Pulmonary artery endothelial cell (primary cell): Measurements from ENCODE around the gene TP53. TPM values are rescaled to one million over a fixed set of nuclear protein-coding genes. Genes with fewer than 3 reads are reported as not detected.
A peak's percentile ranks its signal among the peaks of the same experiment; 100 is the strongest.
"Not testable (repeated sequence)": the region's sequence is repeated elsewhere in the genome, so short reads cannot be mapped to it uniquely, and the experiment has no call there.

Source experiments
- DNase-seq: peaks from one replicate; pipeline ENCODE4 v3.0.0-alpha.2; 2011; ENCODE audit warnings: low read depth, low spot score
- total RNA-seq: library from RNA; depleted of rRNA; stranded (reverse); fragments of >200 nt; gene quantifications from 2 replicates; pipeline ENCODE4 v1.2.3, GENCODE V29; 2014

Gene TP53
- total RNA-seq, 1 donor from 2014 or later = 53.7 TPM

- DNase-seq = no peak
These were observed 54.8 kb downstream of the TP53 start for GRCh38 chr17:7632492-7632894.

GRCh38 chr17:7631398-7632380 lies 55.6 kb downstream of the TP53 start:
- DNase-seq = no peak

DNA sequence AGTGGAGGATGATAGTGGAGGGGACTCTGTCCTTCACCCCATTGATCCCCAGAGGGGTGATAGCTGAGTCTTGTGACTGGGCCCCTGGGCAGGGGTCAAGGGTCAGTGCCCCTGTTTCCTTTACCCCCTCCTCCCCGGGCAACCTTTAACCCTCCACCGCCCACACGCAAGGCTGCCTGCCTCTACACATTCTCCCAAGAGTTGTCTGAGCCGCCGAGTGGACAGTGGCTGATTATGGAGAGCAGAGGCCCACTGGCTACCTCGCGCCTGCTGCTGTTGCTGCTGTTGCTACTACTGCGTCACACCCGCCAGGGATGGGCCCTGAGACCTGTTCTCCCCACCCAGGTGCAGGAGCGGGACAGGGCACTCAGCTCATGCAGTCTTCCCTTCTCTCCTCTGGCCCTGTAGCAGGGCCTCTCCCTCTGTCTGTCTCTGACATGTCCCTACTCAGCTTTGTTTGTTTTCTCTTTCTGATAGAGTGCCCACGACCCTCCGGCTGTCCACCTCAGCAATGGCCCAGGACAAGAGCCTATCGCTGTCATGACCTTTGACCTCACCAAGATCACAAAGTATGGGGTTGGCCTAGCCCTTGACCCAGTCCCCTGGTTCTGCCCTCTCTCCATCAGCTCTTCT lies 57.2 kb downstream of the TP53 start, which contains the start of gene SHBG:
SHBG (plus strand) TSS at position 197 of the 633 bp plus-strand sequence; CDS start at position 235, 38 bp downstream.
- no peak for DNase-seq

GRCh38 chr17:7627250-7628121 lies 59.8 kb downstream of the TP53 start, which contains the start of gene SAT2:
Gene SAT2, minus strand, starts transcription at chr17:7627821. Its CDS starts 186 bp downstream, at chr17:7627635.
- DNase-seq = peak; percentile 75

DNA sequence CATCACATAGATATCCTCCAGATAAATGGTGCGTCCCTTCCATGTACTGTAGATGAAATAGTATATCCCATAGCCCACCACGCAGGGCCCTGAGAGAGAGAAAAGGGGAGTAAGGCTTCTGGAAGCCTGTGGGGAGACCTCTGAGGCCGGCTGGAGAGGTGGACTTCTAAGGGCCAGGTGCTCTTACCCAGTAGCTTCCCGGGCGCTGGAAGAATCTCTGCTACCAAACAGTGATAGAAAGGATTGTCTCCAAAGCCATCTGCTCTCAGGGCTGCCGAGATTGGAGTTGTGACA lies 60.4 kb downstream of the TP53 start:
- DNase-seq = no peak

- DNase-seq = no peak
These were observed 61.0 kb downstream of the TP53 start for GRCh38 chr17:7626307-7626706.

- DNase-seq = not testable (repeated sequence)
These were observed 61.5 kb downstream of the TP53 start for GRCh38 chr17:7625749-7626148.

DNA sequence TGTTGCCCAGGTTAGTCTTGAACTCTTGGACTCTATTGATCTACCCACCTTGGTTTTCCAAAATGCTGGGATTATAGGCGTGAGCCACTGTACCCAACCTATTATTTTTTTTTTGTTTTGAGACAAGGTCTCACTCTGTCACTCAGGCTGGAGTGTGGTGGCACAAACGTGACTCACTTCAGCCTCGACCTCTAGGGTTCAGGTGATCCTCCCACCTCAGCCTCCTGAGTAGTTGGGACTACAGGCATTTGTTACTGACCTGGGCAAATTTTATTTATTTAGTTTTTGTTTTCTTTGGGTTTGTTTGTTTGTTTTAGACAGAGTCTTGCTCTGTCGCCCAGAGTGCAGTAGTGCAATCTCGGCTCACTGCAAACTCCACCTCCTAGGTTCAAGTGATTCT lies 63.6 kb downstream of the TP53 start:
- no peak for DNase-seq

GRCh38 chr17:7620835-7621234 lies 66.5 kb downstream of the TP53 start:
- DNase-seq = no peak

- no peak for DNase-seq
These were observed 68.7 kb downstream of the TP53 start for GRCh38 chr17:7618608-7619007.

Other genes starting within 250 kb of the TP53 start
- 0.42 and 0.73 TPM in 2 replicates for gene FGF11, start 248.0 kb downstream of the TP53 start, total RNA-seq
- gene CHRNB1, start 242.4 kb downstream of the TP53 start, total RNA-seq = 7.1 and 7.5 TPM in 2 replicates
- gene ZBTB4, start 207.9 kb downstream of the TP53 start, total RNA-seq = 10.8 and 11.2 TPM in 2 replicates
- not detected in 2 replicates for gene SLC35G6, start 206.0 kb downstream of the TP53 start, total RNA-seq
- 65.3 and 93.4 TPM in 2 replicates for gene POLR2A, start 203.1 kb downstream of the TP53 start, total RNA-seq
- gene TNFSF12, start 138.4 kb downstream of the TP53 start, total RNA-seq = 6.1 and 8.2 TPM in 2 replicates
- gene TNFSF13, start 128.7 kb downstream of the TP53 start, total RNA-seq = 1.1 and 1.3 TPM in 2 replicates
- gene SENP3, start 125.6 kb downstream of the TP53 start, total RNA-seq = 95.6 and 108 TPM in 2 replicates
- gene CD68, start 107.9 kb downstream of the TP53 start, total RNA-seq = 2.0 and 3.6 TPM in 2 replicates
- gene MPDU1, start 103.6 kb downstream of the TP53 start, total RNA-seq = 72.5 and 100 TPM in 2 replicates
- 0.07 TPM in 1 of 2 replicates, not detected in the other for gene SOX15, start 97.4 kb downstream of the TP53 start, total RNA-seq
- gene FXR2, start 72.6 kb downstream of the TP53 start, total RNA-seq = 44.4 and 46.0 TPM in 2 replicates
- 21.2 and 25.1 TPM in 2 replicates for gene SAT2, start 59.7 kb downstream of the TP53 start, total RNA-seq
- 0.13 TPM in 1 of 2 replicates, not detected in the other for gene SHBG, start 57.4 kb downstream of the TP53 start, total RNA-seq
- gene ATP1B2, start 36.6 kb downstream of the TP53 start, total RNA-seq = not detected in 2 replicates
- gene WRAP53, start 987 bp upstream of the TP53 start, total RNA-seq = 9.6 and 13.7 TPM in 2 replicates
- 0.07 and 0.40 TPM in 2 replicates for gene EFNB3, start 17.7 kb upstream of the TP53 start, total RNA-seq
- gene DNAH2, start 30.3 kb upstream of the TP53 start, total RNA-seq = under 0.01 and 0.07 TPM in 2 replicates
- 2.0 and 3.1 TPM in 2 replicates for gene KDM6B, start 146.7 kb upstream of the TP53 start, total RNA-seq
- gene TMEM88, start 167.6 kb upstream of the TP53 start, total RNA-seq = 5.8 and 19.8 TPM in 2 replicates
- 95.4 and 120 TPM in 2 replicates for gene NAA38, start 170.1 kb upstream of the TP53 start, total RNA-seq
- gene CYB5D1, start 170.5 kb upstream of the TP53 start, total RNA-seq = 9.8 and 13.2 TPM in 2 replicates
- gene CHD3, start 201.3 kb upstream of the TP53 start, total RNA-seq = 144 and 220 TPM in 2 replicates
- 0.86 and 1.2 TPM in 2 replicates for gene RNF227, start 228.8 kb upstream of the TP53 start, total RNA-seq
- gene KCNAB3, start 242.4 kb upstream of the TP53 start, total RNA-seq = 0.20 and 0.32 TPM in 2 replicates
- 43.6 and 62.4 TPM in 2 replicates for gene TRAPPC1, start 244.5 kb upstream of the TP53 start, total RNA-seq
- 17.9 and 23.7 TPM in 2 replicates for gene CNTROB, start 244.7 kb upstream of the TP53 start, total RNA-seq